ENCODE measurements around the gene NUDT3.

GRCh38 chr6:34386316-34387137 is 5.9 kb downstream of the NUDT3 start:
- TF ChIP-seq CTCF (conservative IDR thresholded peaks at IDR 0.05) (no peak), ZFX (IDR thresholded peaks at IDR 0.05) (no peak)
